ENCODE data around the gene IVL. TPM values are rescaled to one million over a fixed set of nuclear protein-coding genes. Genes with fewer than 3 reads are reported as not detected.

Gene IVL
- total and polyA plus RNA-seq, 2 donors (not counting 3 experiments of a cell fraction or from before 2014, with no cell fraction given) = not detected

DNA sequence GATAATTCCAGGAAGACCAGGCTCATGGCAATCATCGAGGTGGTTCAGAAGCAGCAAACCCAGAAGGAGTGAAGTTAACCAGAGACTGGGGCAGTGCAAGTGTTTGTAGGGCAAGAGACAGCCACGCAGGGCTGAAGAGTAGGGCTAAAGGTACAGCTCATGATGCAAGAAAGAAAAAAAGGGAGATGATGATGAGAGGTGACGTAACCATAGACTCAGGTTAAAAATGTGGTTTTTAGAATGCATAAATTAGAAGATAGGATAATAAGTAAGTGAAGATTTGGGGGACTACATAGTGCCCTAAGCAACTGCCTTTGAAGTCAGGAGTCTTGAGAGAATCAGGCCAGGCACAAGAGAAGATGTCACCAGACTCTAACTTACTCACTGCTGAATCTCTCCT, 48.2 kb upstream of the IVL start:
- DNase-seq (ENCODE audit: low read depth, low spot score) (no peak), FAIRE-seq (no peak)
- Histone ChIP-seq H3K4me1 (ENCODE audit: control insufficient read depth, extremely low read depth, insufficient read depth, low read length) (no peaks in the 10 kb centered on the region), H3K9me3 (replicated peaks; ENCODE audit: control insufficient read depth, insufficient read depth, low read length) (no peaks in the 10 kb centered on the region), H3K9ac (replicated peaks; ENCODE audit: extremely low read depth, insufficient read depth, low read length) (no peak overlapping the region), H3K27ac (ENCODE audit: insufficient read depth, low read depth, low read length) (no peak overlapping the region), H3K36me3 (ENCODE audit: control insufficient read depth in 2 of 2, extremely low read depth in 1 of 2, insufficient read depth in 2 of 2, low read length in 2 of 2) (no peaks in the 10 kb centered on the region), H4K20me1 (replicated peaks; ENCODE audit: control insufficient read depth, extremely low read depth, insufficient read depth, low read length) (no peaks in the 10 kb centered on the region), H2AFZ (ENCODE audit: low read depth, low read length) (no peak overlapping the region), H3K4me3 (replicated peaks in 1 of 3; ENCODE audit: insufficient read depth in 1 of 3, low read depth in 1 of 3, low read length in 3 of 3) (no peak overlapping the region), H3K79me2 (ENCODE audit: control insufficient read depth, insufficient read depth, low read length) (no peaks in the 10 kb centered on the region), H3K27me3 (ENCODE audit: control insufficient read depth in 2 of 2, insufficient read depth in 2 of 2, low read length in 2 of 2) (no peaks in the 10 kb centered on the region), H3K4me2 (ENCODE audit: insufficient read depth, low read length) (no peak overlapping the region), H3K9me1 (replicated peaks; ENCODE audit: control insufficient read depth, extremely low read depth, insufficient read depth, low read length) (no peaks in the 10 kb centered on the region)
- CTCF ChIA-PET = no interaction called here
- TF ChIP-seq FOS (IDR thresholded peaks at IDR 0.05; ENCODE audit: borderline replicate concordance, insufficient read depth, low read length) (no peak), GATA2 (IDR thresholded peaks at IDR 0.05; ENCODE audit: insufficient read depth, insufficient read length, low read depth, low read length) (no peak), JUN (IDR thresholded peaks at IDR 0.05; ENCODE audit: borderline replicate concordance, insufficient read depth, insufficient read length, low read depth) (no peak), POLR2A (IDR thresholded peaks at IDR 0.05; ENCODE audit: low read depth, low read length) (no peak), POLR2AphosphoS5 (IDR thresholded peaks at IDR 0.05; ENCODE audit: insufficient read depth, low read depth, low read length) (no peak), MYC (IDR thresholded peaks at IDR 0.05; ENCODE audit: low read depth, low read length) (no peak), CTCF (IDR thresholded peaks at IDR 0.05; ENCODE audit: extremely low read depth in 1 of 2, insufficient read depth in 1 of 2, low read depth in 1 of 2, low read length in 2 of 2) (no peak), EZH2 (IDR thresholded peaks at IDR 0.05; ENCODE audit: borderline replicate concordance, low read depth, low read length, severe bottlenecking) (no peak)
- TF ChIP-seq, protein P1, sequence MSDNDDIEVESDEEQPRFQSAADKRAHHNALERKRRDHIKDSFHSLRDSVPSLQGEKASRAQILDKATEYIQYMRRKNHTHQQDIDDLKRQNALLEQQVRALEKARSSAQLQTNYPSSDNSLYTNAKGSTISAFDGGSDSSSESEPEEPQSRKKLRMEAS (IDR thresholded peaks at IDR 0.05; ENCODE audit: insufficient read depth, insufficient read length) = no peak
- POLR2A ChIA-PET = no interaction called here
- dilution Hi-C loops (cut with MboI; ENCODE audit: extremely low pct_ligation_motif_present, low sequenced_read_pairs) = no loop called here
- no TSS peak for BruUV-seq (replicated peaks)
- intact Hi-C loops (cut with micrococcal nuclease) = no loop called here

Data from endothelial cell of umbilical vein (primary cell).